Gastroesophageal sphincter (tissue), 3 donors: ENCODE measurements around the gene TRIML2.

Experiments used
- EP300 ChIP-seq: sonication (generic); formaldehyde crosslinking; IDR thresholded peaks from one replicate; pipeline ENCODE4 v1.6.1; 2017; ENCODE audit warnings: antibody characterized with exemption, mild to moderate bottlenecking
- POLR2A ChIP-seq, 2 donors: fragments of 450-650 bp; IDR thresholded peaks; one replicate each; pipeline ENCODE4 v1.6.1; 2017; ENCODE audit warnings: antibody characterized with exemption in 2 of 2, mild to moderate bottlenecking in 2 of 2, moderate library complexity in 1 of 2
- POLR2AphosphoS5 ChIP-seq: sonication (generic); formaldehyde crosslinking; IDR thresholded peaks from one replicate; pipeline ENCODE4 v1.6.1; 2017; ENCODE audit warnings: antibody characterized with exemption
- TF ChIP-seq, protein P1 (sequence below), 4 experiments: fragments of 200-600 bp in 2 of 4; fragments of 450-650 bp in 2 of 4; sonication (generic) in 1 of 4; IDR thresholded peaks; one replicate each; pipeline ENCODE4 v1.5.1; 2017 to 2019; ENCODE audit warnings: antibody characterized with exemption in 4 of 4, mild to moderate bottlenecking in 2 of 4, moderate library complexity in 2 of 4

GRCh38 chr4:188158336-188158735 is 48.9 kb upstream of the TRIML2 start:
- TF ChIP-seq POLR2AphosphoS5: no peak
- TF ChIP-seq, protein P1, sequence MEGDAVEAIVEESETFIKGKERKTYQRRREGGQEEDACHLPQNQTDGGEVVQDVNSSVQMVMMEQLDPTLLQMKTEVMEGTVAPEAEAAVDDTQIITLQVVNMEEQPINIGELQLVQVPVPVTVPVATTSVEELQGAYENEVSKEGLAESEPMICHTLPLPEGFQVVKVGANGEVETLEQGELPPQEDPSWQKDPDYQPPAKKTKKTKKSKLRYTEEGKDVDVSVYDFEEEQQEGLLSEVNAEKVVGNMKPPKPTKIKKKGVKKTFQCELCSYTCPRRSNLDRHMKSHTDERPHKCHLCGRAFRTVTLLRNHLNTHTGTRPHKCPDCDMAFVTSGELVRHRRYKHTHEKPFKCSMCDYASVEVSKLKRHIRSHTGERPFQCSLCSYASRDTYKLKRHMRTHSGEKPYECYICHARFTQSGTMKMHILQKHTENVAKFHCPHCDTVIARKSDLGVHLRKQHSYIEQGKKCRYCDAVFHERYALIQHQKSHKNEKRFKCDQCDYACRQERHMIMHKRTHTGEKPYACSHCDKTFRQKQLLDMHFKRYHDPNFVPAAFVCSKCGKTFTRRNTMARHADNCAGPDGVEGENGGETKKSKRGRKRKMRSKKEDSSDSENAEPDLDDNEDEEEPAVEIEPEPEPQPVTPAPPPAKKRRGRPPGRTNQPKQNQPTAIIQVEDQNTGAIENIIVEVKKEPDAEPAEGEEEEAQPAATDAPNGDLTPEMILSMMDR (IDR thresholded peaks at IDR 0.05): no peak
- TF ChIP-seq POLR2A (IDR thresholded peaks at IDR 0.05): no peak
- TF ChIP-seq EP300: no peak
